SW480 (cell line): ENCODE data around the gene CAMKV.
A peak's percentile ranks its signal among the peaks of the same experiment; 100 is the strongest.

Experiments used
- DNase-seq: peaks from one replicate; pipeline ENCODE4 v3.0.0-alpha.2; 2016; ENCODE audit warnings: low spot score

Gene CAMKV

DNA sequence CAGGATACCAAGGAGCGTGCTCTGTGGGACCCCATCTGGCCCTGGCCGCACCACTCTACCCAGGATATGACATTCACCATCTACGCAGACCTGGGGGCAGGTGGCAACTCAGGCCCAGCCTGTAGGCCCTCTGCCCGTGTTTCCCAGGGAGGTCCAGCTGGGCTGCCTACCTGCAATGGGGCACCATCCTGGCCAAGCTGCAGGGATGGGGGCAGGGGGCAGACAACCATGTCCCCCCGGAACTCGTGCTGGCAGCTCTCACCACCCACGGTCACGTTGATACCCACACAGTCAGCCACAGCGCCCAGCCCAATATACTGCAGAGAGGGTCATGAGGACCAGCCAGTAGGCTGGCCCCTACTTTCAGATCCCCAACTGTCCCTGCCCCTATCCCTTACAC, 26.1 kb upstream of the CAMKV start:
- DNase-seq: no peak

DNA sequence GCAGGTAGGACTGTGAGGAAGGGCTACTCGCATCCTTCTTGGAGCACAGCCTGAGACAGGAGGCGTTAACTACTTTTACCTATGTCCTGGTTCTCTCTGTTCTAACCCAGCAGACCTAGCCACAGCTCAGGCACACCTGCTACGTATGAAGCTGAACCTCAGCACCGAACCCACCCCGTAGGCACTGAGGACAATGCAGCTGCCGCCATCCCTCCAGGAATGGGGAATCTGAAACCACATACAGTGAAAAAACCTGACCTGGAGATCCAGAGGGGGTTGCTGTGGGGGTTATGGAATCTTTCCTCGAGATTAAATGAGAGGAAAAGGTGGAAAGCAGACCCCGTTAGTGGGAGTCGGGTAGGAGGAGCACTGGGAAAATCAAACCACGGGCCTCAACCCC, 19.6 kb upstream of the CAMKV start:
- DNase-seq: no peak

DNA sequence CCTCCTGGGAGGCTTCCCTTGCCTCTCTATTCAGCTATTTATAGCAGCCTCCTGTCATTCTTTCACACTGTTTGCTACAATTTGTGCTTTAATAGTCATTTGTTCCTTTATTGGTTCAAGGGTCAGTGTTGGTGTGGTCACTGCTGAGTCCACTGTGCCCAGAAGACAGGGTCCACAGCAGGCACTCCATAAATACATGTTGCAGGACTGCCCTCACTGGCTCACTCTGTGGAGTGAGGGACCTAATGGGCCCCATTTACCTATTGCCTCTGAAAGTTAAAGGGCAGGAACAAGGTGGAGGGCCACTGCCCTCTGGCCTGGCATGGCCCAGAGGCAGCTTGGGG, 17.2 kb upstream of the CAMKV start:
- DNase-seq: no peak

DNA sequence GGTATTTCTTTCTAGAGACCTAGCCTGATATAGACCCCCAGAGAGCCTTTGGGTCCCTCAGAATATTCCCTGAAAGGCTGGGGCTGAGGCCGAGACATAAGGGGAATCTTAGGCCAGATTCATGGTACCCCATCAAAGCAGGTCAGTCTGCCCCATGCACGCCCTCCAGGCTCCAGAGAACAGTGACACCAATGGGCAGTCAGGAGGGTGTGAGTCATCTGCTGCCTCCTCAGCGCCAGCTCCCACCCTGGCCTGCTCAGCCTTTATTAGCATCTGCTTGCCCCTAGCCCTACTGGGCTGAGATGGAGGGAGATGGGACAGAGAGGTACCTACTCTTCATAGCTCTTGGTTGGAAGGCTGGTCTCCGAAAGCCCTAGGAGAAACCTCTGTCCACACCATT, 14.3 kb upstream of the CAMKV start:
- no peak for DNase-seq

DNA sequence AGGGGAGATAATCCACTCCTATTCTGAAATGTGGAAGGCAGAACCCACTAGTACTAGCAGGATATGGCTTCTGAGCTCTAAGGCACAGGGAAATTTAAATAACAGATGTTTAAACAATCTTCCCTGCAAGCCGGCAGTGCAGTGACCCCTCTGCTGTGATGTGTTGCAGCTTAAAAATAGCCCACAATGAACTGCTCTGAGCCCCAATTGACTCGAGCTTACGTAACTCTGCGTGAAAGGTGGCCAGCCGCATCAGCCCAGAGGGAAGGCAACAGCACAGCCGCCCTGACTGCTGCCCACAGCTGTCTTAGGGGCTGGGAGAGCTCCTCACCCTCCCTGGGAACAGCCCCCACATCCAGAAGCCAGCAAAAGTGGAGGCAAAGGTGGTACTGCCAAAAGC, 12.5 kb upstream of the CAMKV start:
- DNase-seq: no peak

DNA sequence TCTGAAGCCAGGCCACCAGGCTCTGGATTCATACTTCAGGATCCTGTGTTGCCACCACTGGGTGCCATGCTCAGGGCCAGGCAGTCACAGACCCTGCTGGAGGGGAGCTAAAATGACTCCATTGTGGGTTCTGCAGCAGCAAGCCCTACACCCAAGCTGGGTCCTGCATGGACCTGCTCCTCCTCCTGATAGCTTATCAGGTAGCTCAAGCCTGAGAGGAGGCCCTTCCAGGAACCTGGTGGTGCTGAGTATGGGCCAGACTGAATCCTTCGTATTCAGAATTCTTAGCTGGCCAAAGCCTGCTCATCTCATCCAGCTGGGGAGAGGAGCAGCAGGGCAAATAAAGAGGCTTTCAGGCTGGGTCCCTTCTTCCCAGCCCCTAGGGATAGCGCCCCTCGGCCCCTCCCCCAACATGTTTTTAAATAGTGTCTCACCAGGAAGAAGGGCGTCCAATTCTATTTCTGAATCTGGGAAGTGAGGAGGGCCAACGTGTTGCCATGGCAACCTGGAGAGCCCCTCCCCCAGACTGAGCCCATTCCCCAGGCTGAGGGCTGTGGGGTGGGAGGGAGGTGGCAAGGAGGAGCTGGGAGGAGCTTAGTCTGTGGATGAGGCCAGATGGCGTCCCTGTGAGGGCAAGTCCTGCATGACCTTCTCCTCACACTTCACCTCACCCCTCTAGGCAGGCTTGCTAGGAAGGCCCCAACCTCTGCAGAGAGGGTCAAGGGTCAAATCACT, 11.0 kb upstream of the CAMKV start:
- DNase-seq: no peak

DNA sequence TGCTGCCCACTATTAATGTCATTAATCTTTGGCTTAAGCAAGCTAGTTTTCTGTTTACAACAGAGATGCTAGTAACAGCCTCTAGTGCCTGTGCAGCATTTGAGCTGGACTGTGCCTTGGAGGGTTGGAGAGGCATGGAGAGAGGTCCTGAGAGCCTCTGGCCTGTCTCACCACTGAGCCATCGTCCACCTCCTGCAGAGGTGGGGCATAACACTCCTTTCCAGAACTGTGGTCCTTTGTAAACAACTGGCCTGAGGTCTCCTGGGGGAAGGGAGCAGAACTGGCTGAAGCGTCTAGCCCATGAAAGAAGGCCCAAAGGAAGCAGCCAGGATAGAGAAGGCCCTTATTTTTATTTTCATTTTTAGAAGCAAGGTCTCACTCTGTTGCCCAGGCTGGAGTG, 10.0 kb upstream of the CAMKV start:
- DNase-seq: no peak

DNA sequence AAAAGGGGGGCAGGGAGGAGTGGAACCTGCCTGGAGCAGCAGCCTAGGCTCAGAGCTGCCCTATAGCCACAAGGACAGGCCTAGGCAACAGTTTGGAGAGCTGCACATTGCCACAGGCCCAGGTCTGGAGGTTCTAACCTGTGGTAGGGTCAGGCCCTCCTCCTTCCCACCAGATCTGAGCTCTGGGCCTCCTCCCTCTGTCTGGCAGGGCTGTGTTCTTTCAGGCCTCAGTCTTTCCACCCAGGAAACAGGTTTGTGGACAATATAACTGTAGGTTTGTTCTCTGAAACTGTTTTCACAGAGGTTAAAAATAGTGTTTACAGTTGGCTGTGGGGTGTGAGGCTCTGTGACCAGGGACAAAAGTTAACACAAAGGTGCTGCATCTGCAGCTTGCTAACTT, 9.0 kb upstream of the CAMKV start:
- DNase-seq: no peak

DNA sequence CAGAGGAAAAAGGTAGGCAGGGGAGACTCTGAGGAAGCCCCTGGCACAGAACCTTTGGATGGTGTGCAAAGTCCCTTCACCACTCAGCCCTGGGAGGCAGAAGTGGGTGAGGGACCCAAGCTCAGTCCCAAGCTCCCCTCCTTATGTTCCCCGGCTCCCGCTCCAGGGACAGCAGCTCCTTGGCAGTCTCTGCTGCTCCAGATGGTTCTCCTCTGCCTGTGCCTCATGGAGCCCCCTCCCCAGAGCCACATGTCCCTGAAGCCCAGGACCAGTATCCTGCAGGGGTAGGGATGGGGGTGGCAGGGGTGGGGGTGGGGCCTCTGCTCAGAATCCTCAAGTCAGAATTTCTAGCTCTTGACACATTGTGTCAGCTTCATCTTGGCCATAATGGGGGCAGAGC, 8.0 kb upstream of the CAMKV start:
- DNase-seq: no peak

DNA sequence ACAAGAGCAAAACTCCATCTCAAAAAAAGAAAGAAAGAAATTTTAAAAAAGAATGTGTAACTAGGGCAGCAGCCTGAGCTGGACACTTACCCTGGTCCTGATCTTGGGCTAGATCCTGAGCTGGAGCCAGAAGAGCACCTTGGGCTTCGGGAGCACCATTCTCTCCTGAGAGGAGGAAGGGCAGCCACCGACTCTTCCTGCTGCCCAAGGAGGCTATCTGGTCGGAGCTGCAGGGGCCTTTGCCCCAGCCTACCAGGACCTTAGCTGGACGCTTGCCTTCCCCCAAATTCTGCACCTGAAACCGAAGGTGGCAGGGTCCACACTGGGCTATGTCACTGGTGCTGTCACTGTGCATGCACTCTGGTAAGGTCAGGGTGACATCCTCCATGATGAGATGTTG, 6.9 kb upstream of the CAMKV start:
- no peak for DNase-seq

DNA sequence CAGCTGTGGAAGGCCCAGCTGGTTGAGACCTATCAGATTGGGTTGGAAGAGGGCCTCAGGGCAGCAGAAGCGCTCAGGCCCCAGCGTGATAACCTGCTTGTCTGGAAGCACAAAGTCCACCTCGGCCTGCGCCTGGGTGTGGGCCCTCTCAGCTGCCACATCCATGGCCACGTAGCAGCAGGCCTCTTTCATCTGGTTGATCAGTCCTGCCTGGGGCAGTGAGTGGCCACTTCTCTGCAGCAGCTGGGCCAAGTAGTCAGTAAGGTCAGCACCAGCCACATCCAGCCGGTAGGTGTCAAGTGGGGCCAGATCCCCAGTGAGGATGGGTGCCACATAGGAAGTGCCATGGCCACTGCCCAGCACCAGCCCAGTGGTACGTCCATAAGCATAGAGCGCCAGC, 3.9 kb upstream of the CAMKV start:
- no peak for DNase-seq

DNA sequence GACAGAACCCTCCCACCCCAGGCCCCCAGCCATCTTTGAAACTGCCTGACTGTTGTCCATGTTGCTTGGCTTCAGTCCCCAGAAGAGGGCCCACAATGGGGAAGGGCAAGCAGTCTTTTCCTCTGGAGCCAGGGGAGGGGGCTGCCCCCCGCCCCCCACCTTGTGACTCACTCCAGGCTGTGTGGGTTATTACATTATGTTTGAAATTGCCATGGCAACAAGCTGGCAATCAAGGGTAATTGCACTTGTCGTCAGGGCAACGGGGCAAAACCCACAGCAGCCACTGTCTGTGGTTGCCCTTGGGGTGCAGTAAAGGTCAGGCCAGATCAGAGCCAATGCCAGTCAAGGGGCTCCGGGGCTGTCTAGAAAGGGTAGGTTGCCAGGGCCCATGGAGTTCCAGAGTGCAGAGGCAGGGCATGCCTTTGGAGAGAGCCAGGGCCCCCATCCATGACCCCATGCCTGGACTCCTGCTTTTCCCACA, 3.1 kb upstream of the CAMKV start:
- no peak for DNase-seq

DNA sequence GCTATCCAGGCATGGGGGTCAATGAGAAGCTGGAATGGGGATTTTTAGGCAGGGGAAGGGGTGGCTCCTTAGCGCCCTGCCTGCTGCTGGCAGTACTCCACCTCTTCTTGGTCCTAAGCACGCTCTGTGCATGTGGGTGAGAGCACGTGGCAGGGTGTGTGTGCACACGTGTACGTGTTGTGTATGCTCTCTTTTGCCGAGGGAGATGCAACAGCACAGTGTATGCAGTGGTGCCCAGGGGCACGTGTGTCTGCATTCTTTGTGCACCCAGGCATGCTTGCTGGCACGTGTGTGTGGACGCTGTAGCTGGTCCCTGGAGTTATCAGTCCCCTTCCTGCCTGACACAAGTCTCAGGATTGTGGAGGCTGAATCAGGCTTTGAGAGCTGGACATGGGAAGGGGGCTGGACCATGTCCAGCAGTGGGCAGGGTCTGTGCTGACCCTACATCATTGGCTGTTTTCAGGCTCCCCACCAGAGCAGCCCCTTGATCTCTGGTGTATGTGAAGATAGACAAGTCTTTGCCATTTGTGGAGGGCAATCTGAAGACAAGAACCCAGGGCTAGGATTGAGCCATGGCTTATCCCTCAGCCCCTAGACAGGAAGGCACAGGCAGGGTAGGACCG, 1.9 kb upstream of the CAMKV start:
- DNase-seq: no peak

DNA sequence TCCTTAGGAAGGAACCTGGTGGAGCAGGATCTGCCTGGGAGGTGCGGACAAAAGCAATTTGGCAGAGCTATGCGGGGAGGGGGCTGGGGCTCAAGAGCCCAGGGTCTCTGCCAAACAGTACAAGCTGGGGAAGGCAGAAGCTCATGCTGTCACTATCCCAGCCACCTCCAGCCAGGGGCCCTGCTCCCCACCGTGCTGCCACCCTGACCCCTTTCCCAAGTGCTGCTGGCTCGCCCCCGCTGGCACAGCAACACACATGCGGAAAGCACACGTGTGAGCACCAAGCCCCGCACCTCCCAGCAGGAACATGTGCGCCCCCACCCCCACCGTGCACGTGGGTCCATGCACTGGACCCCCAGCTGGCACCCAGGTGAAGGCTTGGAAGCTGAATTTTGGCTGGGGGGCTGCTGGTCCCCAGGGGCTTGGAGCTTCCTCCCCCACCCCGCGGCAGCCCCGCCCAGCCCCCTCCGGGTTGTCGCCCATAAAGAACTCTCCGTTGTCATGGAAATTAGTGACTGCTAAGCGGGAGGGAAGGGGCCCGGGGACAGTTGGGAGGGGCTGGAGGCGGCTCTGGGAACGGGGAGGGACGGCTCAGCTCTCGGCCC, 742 bp downstream of the CAMKV start:
- no peak for DNase-seq

DNA sequence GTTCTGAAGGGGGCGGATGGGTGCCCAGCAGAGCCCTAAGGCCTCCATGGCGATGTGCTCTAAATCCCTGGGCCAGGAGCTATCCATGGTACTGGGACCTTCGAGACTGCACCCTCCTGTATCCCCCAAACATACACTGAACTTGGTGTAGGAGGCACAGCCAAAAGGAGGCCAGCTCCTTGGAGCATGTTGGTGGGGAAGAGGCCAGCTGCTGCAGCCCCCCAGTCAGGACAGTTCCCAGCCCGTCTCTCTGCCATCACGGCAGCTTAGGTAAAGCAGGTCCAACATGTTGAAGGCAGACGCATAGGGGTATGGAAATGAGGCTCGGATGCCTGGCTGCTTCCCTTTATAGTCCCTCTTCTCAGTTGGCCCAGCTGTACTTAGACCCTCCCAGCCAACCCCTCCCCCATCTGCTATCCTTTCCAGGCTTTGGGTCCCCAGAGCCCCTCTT, 1.8 kb downstream of the CAMKV start:
- no peak for DNase-seq

DNA sequence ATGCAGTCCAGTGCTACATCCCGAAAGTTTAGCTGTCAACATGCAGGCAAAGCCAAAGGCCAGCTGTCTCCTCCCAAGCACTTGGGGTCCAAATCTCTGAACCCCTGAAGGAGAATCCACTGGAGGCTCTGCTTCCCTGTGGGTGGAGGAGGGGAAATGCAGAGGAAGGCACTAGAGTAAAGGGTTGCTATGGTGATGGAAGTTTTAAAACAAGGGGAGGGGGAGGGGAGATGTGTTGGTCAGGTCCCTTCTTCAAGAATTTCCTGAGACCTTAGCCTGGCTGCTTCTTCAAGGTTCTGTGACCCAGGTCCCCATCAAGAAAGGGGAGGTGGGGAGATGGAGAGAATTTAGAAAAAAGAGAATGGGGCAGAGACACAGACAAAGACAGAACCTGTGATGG, 2.3 kb downstream of the CAMKV start:
- no peak for DNase-seq

DNA sequence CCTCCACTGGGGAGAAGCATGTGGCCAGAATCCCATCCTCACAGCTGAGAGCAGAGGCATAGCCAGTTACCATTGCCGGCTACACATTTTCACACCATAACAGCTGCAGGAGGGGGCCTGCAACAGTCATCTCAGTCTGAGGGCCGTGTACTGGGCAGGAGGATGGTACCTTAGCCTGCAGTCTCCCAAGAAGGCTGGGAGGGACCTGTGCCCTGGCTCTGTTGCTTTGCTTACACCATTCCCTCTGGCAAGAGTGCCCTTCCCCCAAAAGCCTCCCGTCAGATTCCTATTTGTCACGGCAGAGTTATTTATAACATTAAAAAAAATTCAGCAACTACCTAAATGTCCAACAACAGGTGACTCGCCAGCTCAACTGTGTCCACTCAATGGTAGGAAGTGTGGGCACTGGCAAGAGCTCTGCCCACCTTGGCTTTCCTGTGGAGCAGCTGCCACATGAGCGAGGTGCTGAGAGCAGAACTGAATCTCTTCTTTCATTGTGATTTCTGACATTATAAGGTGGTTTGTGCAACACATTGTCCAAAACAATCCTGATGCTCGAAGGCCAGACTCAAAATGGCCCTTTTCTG, 4.4 kb downstream of the CAMKV start:
- no peak for DNase-seq

DNA sequence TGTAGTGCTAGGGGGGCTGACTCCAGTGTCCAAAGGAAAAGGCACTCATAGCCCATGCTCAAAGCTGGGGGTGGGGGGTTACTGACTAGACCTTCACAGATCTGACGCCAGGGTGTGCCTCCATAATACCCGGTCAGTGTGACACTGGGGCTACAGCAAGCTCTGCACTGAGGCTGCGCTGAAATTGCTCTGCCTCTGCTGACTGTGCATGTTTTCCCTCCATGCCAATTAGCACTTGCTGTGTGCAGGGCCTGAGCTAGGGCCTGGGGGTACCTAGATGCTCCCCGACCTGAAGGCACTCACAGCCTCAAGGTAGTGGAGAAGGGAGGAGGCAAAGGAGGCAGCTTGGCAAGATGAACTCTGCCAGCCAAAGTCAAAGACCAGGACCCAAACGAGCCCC, 5.2 kb downstream of the CAMKV start:
- no peak for DNase-seq

DNA sequence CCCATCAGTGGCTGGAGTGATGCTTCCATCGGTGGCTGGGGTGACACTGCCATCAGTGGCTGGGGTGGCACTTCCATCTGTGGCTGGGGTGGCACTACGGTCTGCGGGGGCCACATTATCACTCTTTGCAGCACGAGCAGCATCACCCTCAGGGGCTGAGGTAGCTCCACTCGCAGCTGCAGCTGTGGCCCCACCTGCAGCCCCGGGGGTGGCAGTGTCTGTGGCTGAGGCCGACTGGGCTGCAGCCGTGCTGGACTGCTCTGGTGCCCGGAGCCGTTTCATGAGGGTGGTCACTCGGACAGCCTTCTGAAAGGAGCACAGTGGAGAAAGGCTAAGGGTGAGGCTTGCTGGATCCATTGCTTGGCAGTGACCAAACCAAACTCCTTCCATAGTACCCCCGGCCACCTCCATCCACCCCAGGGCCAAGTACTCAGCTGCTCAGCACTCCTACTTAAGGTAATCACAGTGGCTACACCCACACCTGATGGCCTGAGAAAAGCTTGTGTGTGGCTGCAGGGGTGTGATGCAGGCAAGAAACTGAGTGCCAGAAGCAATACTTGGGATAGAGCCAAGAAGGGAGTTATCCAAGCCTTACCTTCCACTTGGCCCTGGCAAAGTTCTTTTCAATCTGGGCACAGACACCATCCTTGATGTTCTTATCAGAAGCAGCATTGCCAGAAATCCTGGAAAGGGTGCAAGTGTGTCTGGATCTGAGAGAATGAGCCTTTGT, 10.0 kb downstream of the CAMKV start:
- DNase-seq: no peak

DNA sequence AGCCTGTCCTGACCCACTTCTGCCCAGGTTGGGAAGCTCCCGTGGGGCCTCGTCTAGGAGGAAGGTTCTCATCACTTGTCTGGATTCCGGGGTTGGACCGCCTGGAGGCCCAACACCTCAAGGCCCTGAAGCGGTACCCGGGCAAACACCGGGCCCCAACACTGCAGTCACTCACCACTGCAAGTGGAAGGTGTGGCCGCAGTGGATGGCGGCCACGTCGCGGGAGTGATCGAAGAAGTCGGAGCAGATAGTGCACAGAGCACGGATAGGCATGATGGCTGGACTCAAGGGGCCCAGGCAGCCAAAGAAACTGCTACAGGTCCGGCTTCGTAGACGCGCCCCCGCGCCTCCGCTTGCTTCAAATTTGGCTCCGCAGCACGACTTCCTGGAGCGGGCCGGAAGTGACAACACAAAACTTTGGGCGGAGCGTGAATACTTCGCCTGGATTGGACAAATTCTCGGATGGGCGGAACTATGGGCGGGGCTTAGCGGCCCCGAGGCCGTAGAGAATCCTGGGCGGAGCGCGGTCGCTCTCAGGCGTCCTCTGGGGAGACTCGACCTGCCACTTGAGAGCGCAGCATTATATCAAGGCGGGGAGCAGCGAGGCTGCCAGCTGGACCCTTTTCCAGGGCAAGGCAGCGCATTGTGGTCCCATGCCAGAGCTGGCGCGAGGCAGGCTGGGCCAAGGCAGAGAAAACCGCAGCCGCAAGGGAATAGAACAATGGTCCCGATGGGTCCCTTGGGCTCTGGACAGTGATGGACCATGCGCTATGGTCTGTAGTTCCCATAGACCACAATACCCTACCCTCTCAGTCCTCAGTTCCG, 13.3 kb downstream of the CAMKV start, which contains the start of gene TRAIP:
TRAIP (minus strand) TSS at position 384 of the 825 bp plus-strand sequence; CDS start at position 273, 111 bp downstream.
- peak; percentile 90 for DNase-seq

DNA sequence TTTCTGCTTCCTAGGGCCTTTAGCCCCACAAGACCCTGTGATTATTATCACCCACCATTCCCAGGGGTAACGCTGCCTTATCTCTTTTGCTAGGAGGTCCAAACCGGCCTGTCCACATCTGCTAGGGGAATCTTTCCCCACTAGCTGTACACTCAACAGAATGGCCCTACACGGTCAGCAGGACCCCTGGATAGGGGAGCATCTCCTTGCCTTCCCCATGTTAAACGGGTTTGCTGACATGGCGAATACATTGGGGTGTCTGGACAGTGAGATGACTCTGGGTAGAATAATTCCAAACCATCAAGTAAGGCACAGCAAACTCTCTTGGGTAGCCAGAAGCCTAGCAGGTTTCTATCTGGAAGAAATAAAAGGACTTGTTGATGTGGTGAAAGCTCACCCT, 14.0 kb downstream of the CAMKV start:
- no peak for DNase-seq

DNA sequence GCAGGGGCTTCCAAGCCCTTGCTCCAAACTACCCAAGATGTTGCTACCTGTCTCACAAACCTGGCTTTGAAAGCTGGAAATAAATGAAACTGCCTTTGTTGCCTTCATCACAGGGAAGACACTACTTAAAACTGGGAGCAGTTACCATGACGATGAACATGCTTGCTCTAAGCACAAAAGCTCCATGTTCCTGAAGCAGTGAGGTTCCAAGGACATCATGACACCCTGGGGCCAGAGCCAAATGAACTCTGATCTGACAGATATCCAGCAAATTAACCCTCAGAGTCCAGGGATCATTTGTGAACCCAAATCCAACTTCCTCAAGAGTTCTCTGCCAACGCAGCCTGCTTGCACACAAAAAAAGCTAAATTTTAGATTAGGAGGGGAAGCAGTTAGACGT, 24.0 kb downstream of the CAMKV start:
- no peak for DNase-seq
